ENCODE results near the gene REEP1.

DNA sequence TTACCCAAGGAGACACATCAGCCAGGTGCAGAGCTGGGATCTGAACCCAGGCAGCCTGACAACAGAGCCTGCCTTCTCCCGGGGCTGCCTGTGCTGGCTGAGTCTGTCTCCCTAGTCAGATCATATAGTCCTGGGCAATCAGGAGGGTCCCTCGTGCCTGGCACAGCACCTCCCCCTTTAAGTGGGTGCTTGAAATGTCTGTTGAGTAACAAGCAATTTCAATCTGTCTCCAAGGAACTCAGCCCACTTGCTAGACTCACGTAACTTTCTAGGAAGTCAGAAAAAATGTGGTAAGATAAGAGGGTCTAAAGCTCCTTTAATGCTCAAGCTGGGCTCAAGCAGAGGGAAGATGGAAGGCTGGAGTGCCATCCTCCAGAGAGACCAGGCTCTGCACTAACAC is 51.9 kb downstream of the REEP1 start:
- TF ChIP-seq, protein P1, sequence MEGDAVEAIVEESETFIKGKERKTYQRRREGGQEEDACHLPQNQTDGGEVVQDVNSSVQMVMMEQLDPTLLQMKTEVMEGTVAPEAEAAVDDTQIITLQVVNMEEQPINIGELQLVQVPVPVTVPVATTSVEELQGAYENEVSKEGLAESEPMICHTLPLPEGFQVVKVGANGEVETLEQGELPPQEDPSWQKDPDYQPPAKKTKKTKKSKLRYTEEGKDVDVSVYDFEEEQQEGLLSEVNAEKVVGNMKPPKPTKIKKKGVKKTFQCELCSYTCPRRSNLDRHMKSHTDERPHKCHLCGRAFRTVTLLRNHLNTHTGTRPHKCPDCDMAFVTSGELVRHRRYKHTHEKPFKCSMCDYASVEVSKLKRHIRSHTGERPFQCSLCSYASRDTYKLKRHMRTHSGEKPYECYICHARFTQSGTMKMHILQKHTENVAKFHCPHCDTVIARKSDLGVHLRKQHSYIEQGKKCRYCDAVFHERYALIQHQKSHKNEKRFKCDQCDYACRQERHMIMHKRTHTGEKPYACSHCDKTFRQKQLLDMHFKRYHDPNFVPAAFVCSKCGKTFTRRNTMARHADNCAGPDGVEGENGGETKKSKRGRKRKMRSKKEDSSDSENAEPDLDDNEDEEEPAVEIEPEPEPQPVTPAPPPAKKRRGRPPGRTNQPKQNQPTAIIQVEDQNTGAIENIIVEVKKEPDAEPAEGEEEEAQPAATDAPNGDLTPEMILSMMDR (IDR thresholded peaks at IDR 0.05): no peak
- TF ChIP-seq POLR2A (IDR thresholded peaks at IDR 0.05): no peak
